Mesodermal cell (in vitro differentiated cells): ENCODE data around the gene MRM3. TPM values are rescaled to one million over a fixed set of nuclear protein-coding genes. Genes with fewer than 3 reads are reported as not detected.
A peak's percentile ranks its signal among the peaks of the same experiment; 100 is the strongest.

Source experiments
- H3K27ac ChIP-seq: 2 replicates; pipeline ENCODE4 v1.7.0; 2013; ENCODE audit warnings: mild to moderate bottlenecking, low read depth, low read length, moderate library complexity; ENCODE audit not compliant: severe bottlenecking
- H3K36me3 ChIP-seq: 2 replicates; pipeline ENCODE4 v1.7.1; 2013; ENCODE audit warnings: mild to moderate bottlenecking, low read length, moderate library complexity; ENCODE audit not compliant: control insufficient read depth, insufficient read depth
- H3K4me1 ChIP-seq: one replicate; pipeline ENCODE4 v1.7.1; 2013; ENCODE audit warnings: mild to moderate bottlenecking, low read length; ENCODE audit not compliant: insufficient read depth, control insufficient read depth, poor library complexity, severe bottlenecking
- H3K4me3 ChIP-seq: 2 replicates; pipeline ENCODE4 v1.7.0; 2013; ENCODE audit warnings: low read length, control low read depth, mild to moderate bottlenecking; ENCODE audit not compliant: insufficient read depth, poor library complexity, severe bottlenecking; ENCODE audit errors: extremely low read depth
- H3K9me3 ChIP-seq: 2 replicates; pipeline ENCODE4 v1.7.1; 2013; ENCODE audit warnings: mild to moderate bottlenecking, low read length, moderate library complexity; ENCODE audit not compliant: control insufficient read depth
- WGBS, 2 experiments: methylation state at CpG; one replicate each; pipeline ENCODE4 v1.1.5; 2013; ENCODE audit warnings: missing lambda C conversion rate in 2 of 2; ENCODE audit not compliant: insufficient coverage in 2 of 2; 5-methylcytosine and 5-hydroxymethylcytosine counted together
- polyA plus RNA-seq, 2 experiments: library from polyadenylated mRNA; stranded (reverse); fragments of 50-300 nt; gene quantifications; one replicate each; pipeline ENCODE4 v1.2.3, GENCODE V29; 2013

The MRM3 gene, protein sequence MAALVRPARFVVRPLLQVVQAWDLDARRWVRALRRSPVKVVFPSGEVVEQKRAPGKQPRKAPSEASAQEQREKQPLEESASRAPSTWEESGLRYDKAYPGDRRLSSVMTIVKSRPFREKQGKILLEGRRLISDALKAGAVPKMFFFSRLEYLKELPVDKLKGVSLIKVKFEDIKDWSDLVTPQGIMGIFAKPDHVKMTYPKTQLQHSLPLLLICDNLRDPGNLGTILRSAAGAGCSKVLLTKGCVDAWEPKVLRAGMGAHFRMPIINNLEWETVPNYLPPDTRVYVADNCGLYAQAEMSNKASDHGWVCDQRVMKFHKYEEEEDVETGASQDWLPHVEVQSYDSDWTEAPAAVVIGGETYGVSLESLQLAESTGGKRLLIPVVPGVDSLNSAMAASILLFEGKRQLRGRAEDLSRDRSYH
- polyA plus RNA-seq (2013, experiment 1 of 2) = 12.1 TPM
- 12.9 TPM for polyA plus RNA-seq (2013, experiment 2 of 2)

DNA sequence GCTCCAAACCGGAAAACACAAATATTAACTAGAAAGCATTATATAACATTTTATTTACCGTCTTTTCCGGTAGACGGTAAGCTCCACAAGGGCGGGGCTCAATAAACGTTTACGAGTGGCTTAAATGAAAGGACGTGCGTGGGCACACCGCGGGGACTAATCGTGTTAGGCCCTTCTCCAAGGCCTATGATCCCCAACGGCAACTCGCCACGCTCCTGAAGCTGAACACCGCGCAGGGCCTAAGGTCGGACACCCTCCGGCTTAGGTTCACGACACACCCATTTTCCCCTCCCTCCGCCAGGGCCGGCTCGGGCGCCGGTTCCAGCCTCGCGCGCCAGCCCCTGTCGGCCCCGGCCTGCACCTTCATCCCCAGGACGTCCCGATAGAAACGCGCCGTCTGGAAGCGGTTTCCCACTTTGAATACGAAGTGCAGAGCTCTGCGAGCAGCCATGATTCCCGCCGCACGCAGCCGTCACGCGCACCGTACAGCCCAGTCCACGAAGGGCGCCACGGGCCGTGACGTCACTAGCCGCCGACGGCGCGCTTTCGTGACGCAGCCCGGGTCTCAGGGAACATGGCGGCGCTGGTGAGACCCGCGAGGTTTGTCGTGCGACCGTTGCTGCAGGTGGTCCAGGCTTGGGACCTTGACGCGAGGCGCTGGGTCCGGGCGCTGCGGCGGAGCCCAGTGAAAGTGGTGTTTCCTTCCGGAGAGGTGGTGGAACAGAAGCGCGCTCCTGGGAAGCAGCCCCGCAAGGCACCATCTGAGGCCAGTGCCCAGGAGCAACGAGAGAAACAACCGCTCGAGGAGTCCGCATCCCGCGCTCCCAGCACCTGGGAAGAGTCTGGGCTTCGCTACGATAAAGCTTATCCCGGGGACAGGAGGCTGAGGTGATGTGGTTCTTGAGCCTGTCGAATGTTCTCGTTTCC lies at the start of gene MRM3, which contains the start of gene GLOD4:
MRM3 (plus strand) TSS at position 549 of the 927 bp plus-strand sequence; CDS start at position 575, 26 bp downstream.
GLOD4 (minus strand) TSS at position 476 of the 927 bp plus-strand sequence; CDS start at position 451, 25 bp downstream.
- WGBS, 2 experiments = 0% methylated on average over 74 to 79 of the region's 87 CpGs
- Histone ChIP-seq H3K27ac (peak within 1 kb of the TSS; percentile 67), H3K4me1 (peaks cover 5% of the 10 kb centered on the region), H3K4me3 (peak within 1 kb of the TSS; percentile 85), H3K9me3 (no peaks in the 10 kb centered on the region), H3K36me3 (peaks cover 39% of the 10 kb centered on the region)

DNA sequence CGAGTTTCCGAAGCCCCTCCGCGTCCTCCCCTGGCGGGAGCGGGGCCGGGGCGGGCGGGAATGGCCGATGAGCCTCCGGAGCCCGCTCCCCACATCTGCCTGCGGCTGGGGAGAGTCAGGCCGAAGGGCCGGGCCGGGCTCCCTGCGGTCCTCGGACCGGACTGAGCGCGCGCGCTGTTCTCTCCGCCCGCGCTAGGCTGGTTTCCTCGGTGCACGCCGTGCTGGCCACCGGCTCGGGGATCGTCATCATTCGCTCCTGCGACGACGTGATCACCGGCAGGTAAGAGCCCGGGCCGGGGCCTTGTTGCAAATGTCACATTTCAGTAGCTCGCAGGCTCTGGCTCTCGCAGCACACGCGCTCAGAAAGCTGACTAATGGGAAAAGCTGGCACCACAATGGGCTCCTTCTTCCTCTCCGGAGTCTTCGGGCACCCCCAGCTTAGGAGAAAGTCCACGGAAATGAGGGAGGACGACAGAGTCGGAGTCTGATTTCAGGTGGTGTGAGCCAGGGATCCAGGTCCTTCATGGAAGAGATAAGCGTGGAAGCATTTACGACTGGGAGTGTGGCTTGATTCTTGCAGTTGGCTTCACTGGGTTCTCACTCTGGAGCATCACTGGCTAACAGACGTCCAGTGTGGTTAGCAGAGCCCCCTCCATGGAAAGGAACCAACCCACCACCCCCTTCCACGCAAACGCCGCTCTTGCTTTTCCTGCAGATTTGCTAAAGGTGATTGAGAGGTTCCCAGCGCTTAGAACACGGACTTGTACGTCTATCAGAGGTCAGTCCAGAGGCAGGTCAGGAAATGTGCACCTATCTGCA lies 49.0 kb upstream of the MRM3 start:
- Histone ChIP-seq H3K36me3 (peaks cover 29% of the 10 kb centered on the region), H3K27ac (no peak overlapping the region), H3K4me1 (peaks cover 7% of the 10 kb centered on the region), H3K4me3 (peak overlapping the region; percentile 75), H3K9me3 (no peaks in the 10 kb centered on the region)
- 11 to 16% methylated on average over 19 to 48 of the region's 57 CpGs for WGBS, 2 experiments

DNA sequence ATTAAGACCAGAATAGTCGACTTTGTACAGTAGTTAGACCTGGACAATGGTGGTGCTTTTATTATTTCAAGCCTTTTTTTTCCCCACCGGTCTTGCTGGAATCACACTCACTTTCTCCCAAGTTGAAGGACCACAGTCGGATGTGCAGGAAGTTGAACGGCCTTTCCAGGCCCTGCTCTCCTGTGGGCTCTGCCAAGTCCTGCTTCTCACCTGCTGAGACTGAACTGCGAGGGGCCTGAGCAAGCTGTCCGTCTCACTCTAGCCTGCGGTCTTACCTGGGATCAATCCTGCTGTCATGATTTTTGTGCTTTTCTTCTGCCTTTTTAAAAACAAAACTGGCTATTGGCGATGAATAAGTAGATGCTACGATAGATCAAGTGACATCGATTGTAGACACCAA lies 48.4 kb upstream of the MRM3 start:
- 81 to 89% methylated on average over 7 of the region's 10 CpGs for WGBS, 2 experiments
- Histone ChIP-seq H3K36me3 (peaks cover 35% of the 10 kb centered on the region), H3K27ac (no peak overlapping the region), H3K4me3 (peak overlapping the region; percentile 75), H3K9me3 (no peaks in the 10 kb centered on the region), H3K4me1 (peaks cover 7% of the 10 kb centered on the region)

DNA sequence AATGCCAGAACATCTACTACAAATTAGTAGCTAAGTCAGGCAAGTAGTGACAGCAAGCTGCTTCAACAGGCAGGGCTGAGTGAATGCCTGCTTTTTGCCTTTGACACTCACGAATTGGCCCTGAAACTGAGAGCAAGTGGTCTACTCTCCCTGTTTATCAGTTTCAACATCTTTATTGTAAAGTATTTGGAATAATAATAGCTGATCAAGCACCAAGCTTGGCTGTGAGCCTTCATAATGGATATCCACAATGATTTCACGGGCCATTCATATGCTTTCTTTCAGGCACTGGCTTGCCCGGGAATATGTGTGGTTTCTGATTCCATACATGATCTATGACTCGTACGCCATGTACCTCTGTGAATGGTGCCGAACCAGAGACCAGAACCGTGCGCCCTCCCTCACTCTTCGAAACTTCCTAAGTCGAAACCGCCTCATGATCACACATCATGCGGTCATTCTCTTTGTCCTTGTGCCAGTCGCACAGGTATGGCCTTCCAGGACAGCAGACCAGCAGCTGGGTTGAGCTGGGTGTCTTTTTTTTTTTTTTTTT lies 44.5 kb upstream of the MRM3 start:
- Histone ChIP-seq H3K9me3 (no peaks in the 10 kb centered on the region), H3K27ac (no peak overlapping the region), H3K4me1 (peaks cover 7% of the 10 kb centered on the region), H3K4me3 (no peak overlapping the region), H3K36me3 (peaks cover 68% of the 10 kb centered on the region)
- WGBS, 2 experiments = 96 to 99% methylated on average over 11 to 12 of the region's 13 CpGs

DNA sequence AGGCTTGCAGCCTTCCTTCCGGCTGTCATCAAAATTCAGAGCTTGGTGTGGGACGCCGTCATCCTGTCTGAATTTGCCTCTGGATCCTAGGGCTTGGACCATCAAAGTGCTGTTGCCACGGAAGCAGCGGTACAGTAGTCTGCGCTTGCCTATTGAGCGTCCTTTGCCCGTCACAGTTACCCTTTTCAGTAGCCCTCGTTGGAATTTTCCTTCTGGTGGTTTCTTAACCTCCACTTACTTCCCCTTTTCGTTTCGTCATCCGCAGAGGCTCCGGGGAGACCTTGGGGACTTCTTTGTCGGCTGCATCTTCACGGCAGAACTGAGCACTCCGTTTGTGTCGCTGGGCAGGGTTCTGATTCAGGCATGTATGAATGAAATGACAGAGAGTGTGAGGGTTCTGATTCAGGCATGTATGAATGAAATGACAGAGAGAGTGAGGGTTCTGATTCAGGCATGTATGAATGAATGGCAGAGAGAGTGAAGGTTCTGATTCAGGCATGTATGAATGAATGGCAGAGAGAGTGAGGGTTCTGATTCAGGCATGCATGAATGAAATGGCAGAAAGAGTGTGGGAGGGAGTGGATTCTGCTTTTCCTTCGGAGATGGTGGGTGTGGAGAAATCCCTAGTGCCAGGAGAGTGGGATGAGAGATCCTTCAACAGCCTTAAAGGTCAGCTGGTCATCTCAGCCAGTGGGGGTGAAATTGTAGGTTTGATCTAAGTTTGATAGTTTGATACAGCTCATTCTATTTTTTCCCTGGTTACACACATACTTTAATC lies 41.7 kb upstream of the MRM3 start:
- no peak overlapping the region for H3K27ac ChIP-seq
- 93 to 96% methylated on average over 16 to 18 of the region's 18 CpGs for WGBS, 2 experiments

DNA sequence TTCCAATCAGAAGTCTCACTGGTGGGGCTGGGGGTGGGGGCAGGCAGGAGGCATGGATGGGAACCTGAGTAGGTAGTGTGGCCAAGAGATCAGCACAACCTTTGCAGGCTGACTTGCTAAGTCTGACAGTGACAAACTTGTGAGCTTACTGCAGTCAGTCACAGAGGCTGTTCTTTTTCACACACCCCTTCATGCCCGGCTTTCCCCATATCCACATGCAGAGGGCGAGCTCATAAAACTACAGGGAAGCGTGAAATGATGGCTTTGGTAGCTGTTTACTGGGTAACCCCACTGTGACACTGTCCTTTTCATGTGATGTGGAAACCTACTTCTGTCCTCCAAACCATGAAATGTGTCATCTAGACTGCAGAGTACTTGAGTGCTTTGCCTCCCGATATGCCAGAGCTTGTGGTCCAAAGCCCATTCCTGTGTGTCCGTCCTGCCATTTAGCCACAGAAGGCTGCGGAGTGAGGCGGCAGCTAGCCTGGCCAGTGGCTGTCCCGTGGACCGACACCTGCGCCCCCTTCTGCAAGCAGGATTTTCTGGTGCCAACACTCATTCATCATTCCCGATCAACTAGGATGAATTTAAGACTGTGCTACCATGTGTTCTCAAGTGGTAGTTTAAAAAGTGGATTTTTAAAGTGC lies 39.9 kb upstream of the MRM3 start:
- peaks cover 88% of the 10 kb centered on the region for H3K36me3 ChIP-seq
- 93 to 96% methylated on average over 9 of the region's 11 CpGs for WGBS, 2 experiments
- H3K9me3 ChIP-seq = no peaks in the 10 kb centered on the region
- H3K4me3 ChIP-seq = no peak overlapping the region
- no peaks in the 10 kb centered on the region for H3K4me1 ChIP-seq
- H3K27ac ChIP-seq = no peak overlapping the region

More for the DNA sequence above, 41.7 kb upstream of the MRM3 start:
- Histone ChIP-seq H3K4me3 (no peak overlapping the region), H3K4me1 (no peaks in the 10 kb centered on the region), H3K9me3 (no peaks in the 10 kb centered on the region), H3K36me3 (peaks cover 77% of the 10 kb centered on the region)

DNA sequence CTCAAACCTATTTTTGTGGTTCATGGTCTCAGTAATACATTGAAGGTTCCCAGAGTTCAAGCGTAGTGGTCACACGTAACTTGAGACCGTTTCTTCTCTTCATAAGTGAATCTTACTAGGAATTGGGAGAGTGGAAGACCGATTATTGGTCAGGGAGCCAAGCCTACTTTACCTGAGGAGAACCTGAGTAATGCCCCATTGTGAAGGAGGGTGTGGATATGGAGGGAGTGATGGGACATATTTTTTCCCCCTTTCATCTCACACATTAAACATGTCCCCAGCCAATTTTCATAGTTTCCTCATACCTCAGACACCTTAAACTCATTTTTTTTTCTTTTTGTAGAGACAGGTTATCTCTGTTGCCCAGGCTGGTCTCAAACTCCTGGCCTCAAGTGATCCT lies 39.0 kb upstream of the MRM3 start:
- Histone ChIP-seq H3K9me3 (no peaks in the 10 kb centered on the region), H3K27ac (no peak overlapping the region), H3K4me1 (no peaks in the 10 kb centered on the region), H3K36me3 (peaks cover 93% of the 10 kb centered on the region), H3K4me3 (no peak overlapping the region)
- 88 to 90% methylated on average over 3 of the region's 4 CpGs for WGBS, 2 experiments

DNA sequence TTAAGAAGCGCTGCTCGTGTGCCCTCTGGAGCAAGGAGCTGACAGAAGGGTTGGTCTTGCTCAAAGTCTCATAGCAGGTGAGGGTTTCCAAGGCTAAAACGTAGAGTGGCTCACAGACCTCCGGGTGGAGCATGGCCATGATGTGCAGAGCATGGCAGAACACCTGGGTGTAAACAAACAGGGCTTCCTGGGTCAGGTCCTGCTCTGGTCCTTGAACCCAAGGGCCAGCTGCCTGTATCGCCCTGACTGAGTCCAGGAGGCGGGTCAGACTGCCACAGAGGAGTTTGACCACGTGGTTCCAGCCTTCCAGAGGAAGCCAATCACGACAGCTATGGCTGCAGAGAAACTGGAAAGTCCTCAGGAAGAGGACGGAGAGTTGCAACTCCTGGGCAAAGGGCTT lies 37.2 kb upstream of the MRM3 start:
- Histone ChIP-seq H3K27ac (no peak overlapping the region), H3K9me3 (peaks cover 6% of the 10 kb centered on the region), H3K36me3 (peaks cover 90% of the 10 kb centered on the region), H3K4me1 (no peaks in the 10 kb centered on the region), H3K4me3 (no peak overlapping the region)
- 82 to 88% methylated on average over 9 of the region's 9 CpGs for WGBS, 2 experiments

DNA sequence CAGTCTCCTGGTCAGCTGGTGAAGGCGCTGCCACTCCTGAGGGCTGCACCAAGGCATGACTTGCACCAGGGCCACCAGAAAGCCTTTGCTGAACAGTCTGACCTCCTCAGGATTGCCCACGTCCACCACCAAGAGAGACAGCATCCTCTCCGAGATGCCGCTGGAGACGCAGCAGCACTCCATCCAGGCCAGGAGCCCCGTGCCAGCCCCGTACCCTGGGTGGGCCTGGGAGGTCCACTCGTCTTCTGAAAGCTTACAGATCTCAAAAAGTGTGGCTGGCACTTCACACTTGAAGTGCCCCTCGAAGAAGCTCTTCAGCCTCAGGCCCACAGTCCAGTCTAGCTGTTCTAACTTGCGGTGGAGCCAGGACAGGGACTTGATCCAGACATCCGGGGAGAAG lies 36.7 kb upstream of the MRM3 start:
- 95 to 97% methylated on average over 11 of the region's 11 CpGs for WGBS, 2 experiments
- Histone ChIP-seq H3K9me3 (peaks cover 10% of the 10 kb centered on the region), H3K4me3 (no peak overlapping the region), H3K4me1 (no peaks in the 10 kb centered on the region), H3K36me3 (peaks cover 90% of the 10 kb centered on the region), H3K27ac (no peak overlapping the region)
